ENCODE results near the gene LYRM9.

Gene LYRM9

DNA sequence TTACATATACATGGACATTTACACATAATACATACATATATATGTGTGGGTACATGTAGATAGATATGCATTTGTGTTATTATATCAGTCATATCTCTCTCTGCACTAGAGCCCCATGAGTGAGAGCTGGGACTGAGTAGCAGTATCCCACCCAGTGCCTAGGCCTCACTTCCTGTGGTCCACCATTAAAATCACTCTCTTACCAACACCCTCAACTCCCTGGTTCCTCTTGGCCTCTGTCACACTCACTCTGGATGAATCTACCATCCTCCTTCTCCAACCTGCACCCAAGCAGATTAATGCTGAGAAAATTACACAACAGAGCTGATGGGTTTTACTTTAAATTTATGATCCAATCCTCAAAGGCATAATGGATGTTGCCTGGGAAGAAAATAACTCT is 4.9 kb upstream of the LYRM9 start:
- Histone ChIP-seq H3K4me1 (peaks cover 13 to 15% (median 14%) of the 10 kb centered on the region in 10 experiments), H3K27ac (no peak overlapping the region), H4K20me1 (no peaks in the 10 kb centered on the region), H3K9ac (no peak overlapping the region), H3K4me2 (no peak overlapping the region), H3K36me3 (no peaks in the 10 kb centered on the region), H3K4me3 (no peak overlapping the region), H3K9me3 (replicated peaks in 1 of 11) (peaks cover 0 to 7% (median 4%) of the 10 kb centered on the region in 11 experiments; a peak in 7 of 22 replicates), H3K27me3 (no peaks in the 10 kb centered on the region)
- TF ChIP-seq Cebpa-rat (IDR thresholded peaks at IDR 0.05) = no peak

- Histone ChIP-seq H4K20me1 (no peaks in the 10 kb centered on the region), H3K36me3 (no peaks in the 10 kb centered on the region), H3K9ac (no peak overlapping the region), H3K4me2 (no peak overlapping the region), H3K27me3 (no peaks in the 10 kb centered on the region), H3K4me1 (peaks cover 18 to 22% (median 19%) of the 10 kb centered on the region in 10 experiments), H3K4me3 (no peak overlapping the region), H3K27ac (no peak overlapping the region), H3K9me3 (replicated peaks in 1 of 11) (no peaks in the 10 kb centered on the region)
- no peak for TF ChIP-seq Cebpa-rat (IDR thresholded peaks at IDR 0.05)
Observed at GRCh38 chr17:27896701-27897100, 3.5 kb upstream of the LYRM9 start.

- peaks cover 18 to 22% (median 19%) of the 10 kb centered on the region in 10 experiments for H3K4me1 ChIP-seq
- H3K36me3 ChIP-seq = no peaks in the 10 kb centered on the region
- no peak overlapping the region for H3K27ac ChIP-seq
- H3K4me3 ChIP-seq = no peak overlapping the region
- no peaks in the 10 kb centered on the region for H3K27me3 ChIP-seq
- H4K20me1 ChIP-seq = no peaks in the 10 kb centered on the region
- no peaks in the 10 kb centered on the region for H3K9me3 ChIP-seq (replicated peaks in 1 of 11)
- no peak overlapping the region for H3K9ac ChIP-seq
- no peak for TF ChIP-seq Cebpa-rat (IDR thresholded peaks at IDR 0.05)
- no peak overlapping the region for H3K4me2 ChIP-seq
Observed at GRCh38 chr17:27895940-27896535, 2.9 kb upstream of the LYRM9 start.

DNA sequence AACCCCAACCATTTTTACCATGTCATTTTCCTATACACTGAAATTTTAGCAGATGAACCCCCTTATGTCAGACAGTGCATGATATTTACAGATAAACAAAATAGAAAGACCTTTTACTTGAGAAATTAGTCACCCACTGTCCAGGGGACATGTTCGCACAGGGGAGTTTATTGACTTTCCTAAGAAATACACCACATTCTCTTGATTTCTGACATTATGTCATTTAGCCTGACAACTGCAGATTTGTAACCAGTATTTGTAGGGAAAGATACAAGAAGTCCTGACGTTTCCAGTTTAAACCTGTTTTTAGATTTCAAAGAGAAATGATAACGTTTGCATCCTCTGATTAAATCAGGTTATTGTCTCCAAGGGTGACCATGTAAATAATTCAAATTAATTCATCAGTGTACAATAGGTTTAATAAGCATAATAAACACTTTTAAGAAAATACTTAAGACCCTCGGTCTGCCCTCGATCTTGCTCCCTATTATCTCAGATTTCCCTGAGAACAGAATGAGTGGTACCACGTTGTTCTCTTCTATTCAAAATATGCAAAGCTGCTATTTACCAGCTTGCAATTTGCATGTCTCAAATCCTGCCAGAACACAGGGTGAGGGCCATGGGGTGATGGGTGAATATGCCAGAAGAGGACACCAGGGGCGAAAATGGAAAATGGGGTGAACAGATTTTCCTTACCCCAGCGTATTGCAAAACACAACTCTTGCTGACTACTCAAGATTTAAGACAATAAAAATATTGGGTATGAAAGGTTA is 2.1 kb upstream of the LYRM9 start:
- no peaks in the 10 kb centered on the region for H3K27me3 ChIP-seq
- peaks cover 18 to 22% (median 19%) of the 10 kb centered on the region in 10 experiments for H3K4me1 ChIP-seq

GRCh38 chr17:27893841-27894503 is 807 bp upstream of the LYRM9 start:
- peaks cover 18 to 22% (median 19%) of the 10 kb centered on the region in 10 experiments for H3K4me1 ChIP-seq
- no peaks in the 10 kb centered on the region for H3K36me3 ChIP-seq
- no peaks in the 10 kb centered on the region for H3K27me3 ChIP-seq
- no peaks in the 10 kb centered on the region for H4K20me1 ChIP-seq
- H3K4me3 ChIP-seq = peak overlapping the region in 7 of 10 experiments; percentile 41 to 75 (median 65); a peak in 14 of 20 replicates
- peak overlapping the region; percentile 67 to 98 (median 91) for H3K4me2 ChIP-seq
- H3K9ac ChIP-seq = peak overlapping the region in 8 of 11 experiments; percentile 34 to 88 (median 76); a peak in 13 of 22 replicates
- peak overlapping the region in 8 of 11 experiments; percentile 29 to 69 (median 48); a peak in 14 of 22 replicates for H3K27ac ChIP-seq
- no peak for TF ChIP-seq Cebpa-rat (IDR thresholded peaks at IDR 0.05)
- no peaks in the 10 kb centered on the region for H3K9me3 ChIP-seq (replicated peaks in 1 of 11)

More for the DNA sequence above, 2.1 kb upstream of the LYRM9 start:
- TF ChIP-seq Cebpa-rat (IDR thresholded peaks at IDR 0.05) = no peak
- no peaks in the 10 kb centered on the region for H3K36me3 ChIP-seq
- H3K9ac ChIP-seq = no peak overlapping the region
- no peak overlapping the region for H3K4me2 ChIP-seq
- no peaks in the 10 kb centered on the region for H4K20me1 ChIP-seq
- H3K9me3 ChIP-seq (replicated peaks in 1 of 11) = no peaks in the 10 kb centered on the region
- H3K27ac ChIP-seq = no peak overlapping the region
- no peak overlapping the region for H3K4me3 ChIP-seq

DNA sequence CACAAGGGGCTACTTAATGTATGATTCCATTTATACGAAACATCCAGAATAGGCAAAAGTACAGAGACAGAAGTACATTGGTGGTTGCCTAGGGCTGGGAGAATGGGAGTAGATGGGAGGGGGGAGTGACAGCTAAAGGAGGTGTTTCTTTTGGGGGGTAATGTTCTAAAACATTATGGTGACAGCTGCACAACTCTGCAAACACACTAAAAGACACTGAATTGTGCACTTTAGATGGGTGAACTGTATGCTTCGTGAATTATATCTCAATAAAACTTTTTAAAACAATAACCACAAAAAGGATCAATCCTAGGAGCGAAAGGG is 661 bp downstream of the LYRM9 start:
- peak overlapping the region; percentile 58 to 75 (median 66) for H3K4me3 ChIP-seq
- no peaks in the 10 kb centered on the region for H3K36me3 ChIP-seq
- TF ChIP-seq Cebpa-rat (IDR thresholded peaks at IDR 0.05) = no peak
- H3K9me3 ChIP-seq (replicated peaks in 1 of 11) = no peaks in the 10 kb centered on the region
- H3K27ac ChIP-seq = peak overlapping the region in 10 of 11 experiments; percentile 46 to 76 (median 66); a peak in 17 of 22 replicates
- H3K27me3 ChIP-seq = no peaks in the 10 kb centered on the region
- peak overlapping the region; percentile 88 to 98 (median 94) for H3K4me2 ChIP-seq
- peak overlapping the region; percentile 72 to 88 (median 79) for H3K9ac ChIP-seq
- no peaks in the 10 kb centered on the region; a peak in 1 of 22 replicates for H4K20me1 ChIP-seq
- peaks cover 18 to 25% (median 23%) of the 10 kb centered on the region in 10 experiments for H3K4me1 ChIP-seq

DNA sequence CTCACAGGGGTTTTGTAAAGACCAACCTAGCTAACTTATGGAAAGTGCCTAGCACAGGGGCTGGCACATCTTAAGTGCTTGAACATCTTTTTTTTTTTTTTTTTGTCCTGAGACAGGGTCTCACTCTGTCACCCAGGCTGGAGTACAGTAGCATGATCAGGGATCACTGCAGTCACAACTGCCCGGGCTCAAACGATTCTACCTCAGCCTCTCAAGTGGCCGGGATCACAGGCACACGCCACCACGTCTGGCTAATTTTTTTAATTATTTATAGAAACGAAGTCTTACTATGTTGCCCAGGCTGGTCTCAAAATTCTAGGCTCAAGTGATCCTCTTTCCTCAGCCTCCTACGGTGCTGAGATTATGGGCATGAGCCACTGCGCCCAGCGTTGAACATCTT is 1.3 kb downstream of the LYRM9 start:
- Histone ChIP-seq H3K27me3 (no peaks in the 10 kb centered on the region), H3K4me1 (peaks cover 18 to 25% (median 23%) of the 10 kb centered on the region in 10 experiments), H3K9ac (peak overlapping the region in 1 of 11 experiments; percentile 88; a peak in 1 of 22 replicates), H4K20me1 (no peaks in the 10 kb centered on the region; a peak in 1 of 22 replicates), H3K36me3 (no peaks in the 10 kb centered on the region), H3K4me3 (no peak overlapping the region), H3K9me3 (replicated peaks in 1 of 11) (no peaks in the 10 kb centered on the region), H3K27ac (no peak overlapping the region), H3K4me2 (peak overlapping the region in 3 of 11 experiments; percentile 91 to 95 (median 91); a peak in 3 of 22 replicates)
- TF ChIP-seq Cebpa-rat (IDR thresholded peaks at IDR 0.05) = no peak

- no peak overlapping the region for H3K9ac ChIP-seq
- peaks cover 18 to 25% (median 23%) of the 10 kb centered on the region in 10 experiments for H3K4me1 ChIP-seq
- H3K27me3 ChIP-seq = no peaks in the 10 kb centered on the region
- H4K20me1 ChIP-seq = no peaks in the 10 kb centered on the region; a peak in 1 of 22 replicates
- H3K4me2 ChIP-seq = no peak overlapping the region
- no peak for TF ChIP-seq Cebpa-rat (IDR thresholded peaks at IDR 0.05)
- H3K27ac ChIP-seq = no peak overlapping the region
- H3K36me3 ChIP-seq = no peaks in the 10 kb centered on the region
- H3K4me3 ChIP-seq = no peak overlapping the region
- no peaks in the 10 kb centered on the region for H3K9me3 ChIP-seq (replicated peaks in 1 of 11)
Observed at GRCh38 chr17:27889711-27890251, 3.4 kb downstream of the LYRM9 start.

- Histone ChIP-seq H3K4me2 (no peak overlapping the region), H3K9me3 (replicated peaks in 1 of 11) (no peaks in the 10 kb centered on the region), H3K4me3 (no peak overlapping the region), H3K9ac (no peak overlapping the region), H4K20me1 (no peaks in the 10 kb centered on the region; a peak in 1 of 22 replicates), H3K36me3 (no peaks in the 10 kb centered on the region), H3K27me3 (no peaks in the 10 kb centered on the region), H3K4me1 (peaks cover 11 to 19% (median 16%) of the 10 kb centered on the region in 10 experiments), H3K27ac (no peak overlapping the region)
- no peak for TF ChIP-seq Cebpa-rat (IDR thresholded peaks at IDR 0.05)
Observed at GRCh38 chr17:27888945-27889344, 4.2 kb downstream of the LYRM9 start.

All from BLaER1 treated with 17β-estradiol and CSF1 and Interleukin-3, amounts not matched to agents 10 nM and 100 nM (cell line).